ENCODE measurements around the gene CHGA. TPM values are rescaled to one million over a fixed set of nuclear protein-coding genes. Genes with fewer than 3 reads are reported as not detected.

The CHGA gene
- total RNA-seq, 2 donors from 2014 or later: 40.5 to 55.7 TPM

- no peak for TF ChIP-seq CTCF (IDR thresholded peaks at IDR 0.05)
- TF ChIP-seq POLR2AphosphoS5 (IDR thresholded peaks at IDR 0.05): no peak
- TF ChIP-seq POLR2A (IDR thresholded peaks at IDR 0.05): no peak
- Histone ChIP-seq H3K36me3 (no peaks in the 10 kb centered on the region), H3K27me3 (replicated peaks; ENCODE audit: insufficient read depth) (no peaks in the 10 kb centered on the region), H3K9me3 (no peaks in the 10 kb centered on the region), H3K4me3 (no peak overlapping the region), H3K27ac (no peak overlapping the region), H3K4me1 (replicated peaks) (peaks cover 4% of the 10 kb centered on the region)
- WGBS: 92% methylated on average over 17 of the region's 17 CpGs
- intact Hi-C loops (cut with DNase I): no loop called here
- no peak for DNase-seq (ENCODE audit: low spot score)
Measured at GRCh38 chr14:92943855-92944570, 21.1 kb downstream of the CHGA start.

DNA sequence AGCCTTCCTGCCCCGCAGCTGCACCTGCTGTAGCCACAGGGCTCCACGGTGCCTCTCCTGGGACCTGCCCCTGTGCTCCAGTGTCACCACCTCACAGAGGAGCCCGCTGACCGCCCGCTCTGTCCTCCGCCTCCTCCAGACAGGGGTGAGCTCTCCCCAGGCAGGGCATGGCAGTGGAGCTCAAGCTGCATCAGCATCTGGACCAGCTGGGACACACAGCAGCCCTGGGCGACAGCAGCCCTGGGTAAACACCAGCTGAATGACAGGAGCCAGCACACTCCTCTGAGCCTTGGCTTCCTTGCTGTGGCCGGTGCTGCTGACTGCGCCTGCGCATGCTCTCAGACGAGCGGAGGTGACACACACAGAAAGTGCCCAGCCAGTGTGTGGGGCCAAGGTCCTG, 22.0 kb downstream of the CHGA start:
- Histone ChIP-seq H3K9me3 (no peaks in the 10 kb centered on the region), H3K27me3 (replicated peaks; ENCODE audit: insufficient read depth) (no peaks in the 10 kb centered on the region), H3K4me1 (replicated peaks) (peaks cover 4% of the 10 kb centered on the region), H3K27ac (no peak overlapping the region), H3K4me3 (no peak overlapping the region), H3K36me3 (no peaks in the 10 kb centered on the region)
- intact Hi-C loops (cut with DNase I): no loop called here
- WGBS: over 99% methylated on average over 12 of the region's 12 CpGs
- TF ChIP-seq CTCF (IDR thresholded peaks at IDR 0.05) (no peak), POLR2AphosphoS5 (IDR thresholded peaks at IDR 0.05) (no peak), POLR2A (IDR thresholded peaks at IDR 0.05) (no peak)
- DNase-seq (ENCODE audit: low spot score): no peak

GRCh38 chr14:92945544-92945943, 22.6 kb downstream of the CHGA start:
- H3K4me3 ChIP-seq: no peak overlapping the region
- intact Hi-C loops (cut with DNase I): no loop called here
- no peaks in the 10 kb centered on the region for H3K36me3 ChIP-seq
- 88% methylated on average over 9 of the region's 12 CpGs for WGBS
- no peak overlapping the region for H3K27ac ChIP-seq
- DNase-seq (ENCODE audit: low spot score): no peak
- H3K4me1 ChIP-seq (replicated peaks): peaks cover 4% of the 10 kb centered on the region
- no peaks in the 10 kb centered on the region for H3K9me3 ChIP-seq
- no peaks in the 10 kb centered on the region for H3K27me3 ChIP-seq (replicated peaks; ENCODE audit: insufficient read depth)
- TF ChIP-seq CTCF (IDR thresholded peaks at IDR 0.05): no peak
- TF ChIP-seq POLR2A (IDR thresholded peaks at IDR 0.05): no peak
- no peak for TF ChIP-seq POLR2AphosphoS5 (IDR thresholded peaks at IDR 0.05)

GRCh38 chr14:92945959-92946846, 23.3 kb downstream of the CHGA start:
- H3K9me3 ChIP-seq: no peaks in the 10 kb centered on the region
- intact Hi-C loops (cut with DNase I): no loop called here
- 65% methylated on average over 35 of the region's 38 CpGs for WGBS
- TF ChIP-seq POLR2A (IDR thresholded peaks at IDR 0.05) (no peak), POLR2AphosphoS5 (IDR thresholded peaks at IDR 0.05) (peak; percentile 30)
- peaks cover 4% of the 10 kb centered on the region for H3K4me1 ChIP-seq (replicated peaks)
- no peaks in the 10 kb centered on the region for H3K36me3 ChIP-seq
- no peaks in the 10 kb centered on the region for H3K27me3 ChIP-seq (replicated peaks; ENCODE audit: insufficient read depth)
- H3K4me3 ChIP-seq: no peak overlapping the region
- peak; percentile 63 for DNase-seq (ENCODE audit: low spot score)
- no peak overlapping the region for H3K27ac ChIP-seq

DNA sequence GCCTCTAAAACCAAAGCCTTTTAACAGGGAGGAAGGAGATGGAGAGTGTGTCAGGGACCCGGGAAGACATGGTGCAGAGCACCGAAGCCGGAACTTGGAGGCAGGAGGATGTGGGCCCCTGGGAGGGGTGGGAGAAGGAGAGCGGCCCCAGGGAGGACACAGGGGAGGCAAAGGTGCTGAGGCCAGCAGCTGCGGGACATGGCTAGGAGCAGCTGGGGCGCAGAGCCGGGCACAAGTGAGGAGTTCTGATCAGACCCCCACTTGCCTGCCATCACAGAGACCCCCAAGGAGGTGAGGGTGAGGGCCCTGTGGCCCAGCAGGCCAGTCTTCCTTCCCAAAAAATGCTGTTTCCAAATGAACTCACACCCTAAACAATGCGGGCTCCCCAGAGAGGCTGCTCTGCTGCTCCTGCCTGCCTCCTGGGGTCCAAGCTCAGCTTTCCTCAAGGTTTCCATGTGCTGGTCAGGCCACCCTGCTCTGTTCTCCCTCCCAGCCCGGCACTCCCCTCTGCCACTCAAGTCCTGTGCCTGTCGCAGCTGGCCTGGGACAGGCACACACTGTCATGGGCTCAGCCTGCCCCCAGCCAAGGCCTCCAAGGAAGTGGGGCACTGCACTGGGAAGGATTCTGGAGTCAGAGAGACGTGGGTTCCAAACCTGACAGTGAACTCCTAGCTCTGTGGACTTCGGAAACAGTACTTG, 24.0 kb downstream of the CHGA start:
- WGBS: 87% methylated on average over 12 of the region's 12 CpGs
- no peaks in the 10 kb centered on the region for H3K9me3 ChIP-seq
- H3K36me3 ChIP-seq: no peaks in the 10 kb centered on the region
- H3K4me3 ChIP-seq: no peak overlapping the region
- H3K27me3 ChIP-seq (replicated peaks; ENCODE audit: insufficient read depth): no peaks in the 10 kb centered on the region
- no peak overlapping the region for H3K27ac ChIP-seq
- TF ChIP-seq CTCF (IDR thresholded peaks at IDR 0.05) (no peak), POLR2A (IDR thresholded peaks at IDR 0.05) (no peak), POLR2AphosphoS5 (IDR thresholded peaks at IDR 0.05) (no peak)
- intact Hi-C loops (cut with DNase I): no loop called here
- no peak for DNase-seq (ENCODE audit: low spot score)
- peaks cover 4% of the 10 kb centered on the region for H3K4me1 ChIP-seq (replicated peaks)

All from prostate gland (tissue), 2 donors.